Mesendoderm (in vitro differentiated cells): Measurements from ENCODE around the gene OLFML1.

Source experiments
- DNase-seq: peaks from one replicate; pipeline ENCODE4 v3.0.0; 2013
- H2AK5ac ChIP-seq: 2 replicates; pipeline ENCODE4 v1.6.1; 2013; ENCODE audit warnings: low read length, inconsistent platforms
- H2BK120ac ChIP-seq: 2 replicates; pipeline ENCODE4 v1.6.1; 2013; ENCODE audit warnings: low read depth, mild to moderate bottlenecking, low read length, moderate library complexity, mixed read lengths
- H2BK15ac ChIP-seq: replicated peaks from 2 replicates; pipeline ENCODE4 v1.6.1; 2013; ENCODE audit warnings: low read depth, mild to moderate bottlenecking, moderate library complexity
- H2BK5ac ChIP-seq: 2 replicates; pipeline ENCODE4 v1.6.1; 2013; ENCODE audit warnings: low read length, inconsistent platforms
- H3K18ac ChIP-seq: 2 replicates; pipeline ENCODE4 v1.6.1; 2013; ENCODE audit warnings: mild to moderate bottlenecking, low read length, mixed read lengths
- H3K23ac ChIP-seq: one replicate; pipeline ENCODE4 v1.6.1; 2013; ENCODE audit warnings: low read length
- H3K27ac ChIP-seq: 2 replicates; pipeline ENCODE4 v1.5.1; 2013; ENCODE audit warnings: low read depth, mild to moderate bottlenecking, inconsistent platforms, low read length, moderate library complexity
- H3K27me3 ChIP-seq: 2 replicates; pipeline ENCODE4 v1.6.1; 2013; ENCODE audit warnings: low read length, control low read depth, mild to moderate bottlenecking, inconsistent platforms; ENCODE audit not compliant: insufficient read depth, poor library complexity
- H3K36me3 ChIP-seq: 2 replicates; pipeline ENCODE4 v1.6.1; 2013; ENCODE audit warnings: low read length, inconsistent platforms; ENCODE audit not compliant: control insufficient read depth, insufficient read depth
- H3K4ac ChIP-seq: one replicate; pipeline ENCODE4 v1.6.1; 2013; ENCODE audit warnings: low read depth, mild to moderate bottlenecking, low read length, moderate library complexity
- H3K4me1 ChIP-seq: 2 replicates; pipeline ENCODE4 v1.6.1; 2013; ENCODE audit warnings: low read depth, low read length, inconsistent platforms; ENCODE audit not compliant: control insufficient read depth
- H3K4me2 ChIP-seq: 2 replicates; pipeline ENCODE4 v1.6.1; 2013; ENCODE audit warnings: low read length
- H3K4me3 ChIP-seq: 2 replicates; pipeline ENCODE4 v1.5.1; 2013; ENCODE audit warnings: mild to moderate bottlenecking, low read length
- H3K56ac ChIP-seq: one replicate; pipeline ENCODE4 v1.6.1; 2013; ENCODE audit warnings: low read length
- H3K79me1 ChIP-seq: 2 replicates; pipeline ENCODE4 v1.6.1; 2013; ENCODE audit warnings: low read length, inconsistent platforms
- H3K79me2 ChIP-seq: 2 replicates; pipeline ENCODE4 v1.6.1; 2013; ENCODE audit warnings: mild to moderate bottlenecking, low read length; ENCODE audit not compliant: control insufficient read depth, insufficient read depth
- H3K9ac ChIP-seq: 2 replicates; pipeline ENCODE4 v1.6.1; 2013; ENCODE audit warnings: low read length, inconsistent platforms
- H4K5ac ChIP-seq: one replicate; pipeline ENCODE4 v1.6.1; 2013; ENCODE audit warnings: low read length
- H4K8ac ChIP-seq: one replicate; pipeline ENCODE4 v1.6.1; 2013; ENCODE audit warnings: low read depth, mild to moderate bottlenecking, control low read depth, low read length, moderate library complexity
- WGBS: extraction: QIAGEN DNeasy Blood & Tissue Kit; methylation state at CpG from one replicate; pipeline ENCODE4 v1.1.7; 2013; ENCODE audit warnings: low lambda C conversion rate, missing lambda C conversion rate; ENCODE audit not compliant: insufficient coverage; ENCODE audit errors: extremely low coverage; 5-methylcytosine and 5-hydroxymethylcytosine counted together

OLFML1 gene

DNA sequence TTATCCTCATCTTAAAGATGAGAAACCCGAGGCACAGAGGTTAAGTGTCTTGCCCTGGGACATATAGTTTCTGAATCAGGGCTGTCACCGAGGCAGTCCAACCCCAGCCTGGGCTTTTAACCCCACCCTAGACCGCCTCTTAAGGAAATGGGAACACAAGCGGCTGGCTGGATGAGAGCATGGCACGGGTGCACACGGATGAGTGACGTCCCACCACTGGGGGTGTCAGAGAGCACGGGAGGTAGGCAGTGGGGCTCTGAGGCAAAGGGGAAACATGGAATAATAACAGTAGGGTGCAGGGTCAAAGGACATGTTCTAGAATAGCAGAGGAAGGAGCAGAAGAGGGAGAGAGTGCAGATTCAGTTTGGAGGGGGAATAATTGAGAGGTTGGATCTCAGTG is 50.8 kb downstream of the OLFML1 start:
- no peaks in the 10 kb centered on the region for H3K36me3 ChIP-seq
- no CpG with 5 or more reads among the region's 8 CpGs for WGBS

DNA sequence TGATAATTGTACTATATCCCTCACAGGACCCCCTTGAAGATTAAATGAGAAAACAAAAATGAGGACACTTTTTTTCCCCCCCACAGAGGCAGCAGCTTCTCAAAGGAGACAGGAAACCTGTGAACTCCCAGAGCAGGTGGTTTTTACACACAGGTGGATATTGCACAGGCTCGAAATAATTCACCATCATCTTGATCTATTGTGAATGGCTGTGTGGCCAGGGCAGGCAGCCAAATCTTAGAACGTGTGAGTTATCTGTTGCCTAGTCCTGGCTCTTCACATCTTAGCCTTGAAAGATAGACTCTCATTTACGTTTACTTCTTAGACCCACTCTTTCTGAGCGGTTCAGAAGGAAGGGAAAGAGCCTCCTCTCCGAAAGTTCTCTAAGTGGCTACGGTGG is 52.0 kb downstream of the OLFML1 start:
- Histone ChIP-seq H2BK15ac (no peak overlapping the region), H3K36me3 (no peaks in the 10 kb centered on the region), H3K27ac (no peak overlapping the region), H3K56ac (no peak overlapping the region), H3K4me3 (no peak overlapping the region), H2BK120ac (no peak overlapping the region), H4K5ac (no peak overlapping the region), H2AK5ac (no peak overlapping the region), H4K8ac (no peak overlapping the region), H3K23ac (no peak overlapping the region), H3K79me1 (no peaks in the 10 kb centered on the region), H2BK5ac (no peak overlapping the region), H3K27me3 (no peaks in the 10 kb centered on the region), H3K4ac (no peak overlapping the region), H3K4me1 (no peaks in the 10 kb centered on the region), H3K79me2 (no peaks in the 10 kb centered on the region), H3K9ac (no peak overlapping the region), H3K18ac (no peak overlapping the region), H3K4me2 (no peak overlapping the region)
- WGBS: no CpG with 5 or more reads among the region's 6 CpGs
- no peak for DNase-seq

More for the DNA sequence above, 50.8 kb downstream of the OLFML1 start:
- Histone ChIP-seq H3K4me3 (no peak overlapping the region), H2AK5ac (no peak overlapping the region), H3K9ac (no peak overlapping the region), H3K4me1 (no peaks in the 10 kb centered on the region), H3K27ac (no peak overlapping the region), H3K56ac (no peak overlapping the region), H3K4ac (no peak overlapping the region), H2BK15ac (no peak overlapping the region), H4K5ac (no peak overlapping the region), H2BK120ac (no peak overlapping the region), H3K4me2 (no peak overlapping the region), H3K79me2 (no peaks in the 10 kb centered on the region), H3K18ac (no peak overlapping the region), H3K23ac (no peak overlapping the region), H3K27me3 (no peaks in the 10 kb centered on the region), H4K8ac (no peak overlapping the region), H2BK5ac (no peak overlapping the region), H3K79me1 (no peaks in the 10 kb centered on the region)
- peak; percentile 34 for DNase-seq

DNA sequence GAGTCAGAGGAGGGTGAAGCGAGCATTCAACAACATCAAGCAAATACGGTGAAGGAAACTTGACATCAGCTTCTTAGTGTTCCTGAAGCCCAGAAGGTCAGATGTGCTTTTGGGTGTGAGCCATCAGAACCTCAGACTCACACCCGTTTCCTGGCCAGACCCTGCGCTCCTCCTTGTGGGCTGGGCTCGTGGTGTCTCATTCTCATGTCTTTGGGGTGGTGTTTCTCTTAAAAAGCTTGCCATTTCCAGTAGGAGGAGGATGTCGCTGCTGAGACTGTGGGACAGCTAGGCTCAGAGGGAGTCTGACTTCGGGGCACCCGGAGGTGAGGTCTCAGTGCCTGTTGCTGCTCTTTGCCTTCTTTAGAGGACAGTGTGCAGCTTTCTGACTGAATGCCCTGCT is 52.7 kb downstream of the OLFML1 start:
- Histone ChIP-seq H2BK5ac (no peak overlapping the region), H3K56ac (no peak overlapping the region), H3K23ac (no peak overlapping the region), H4K5ac (no peak overlapping the region), H2BK120ac (no peak overlapping the region), H3K4me1 (no peaks in the 10 kb centered on the region), H2BK15ac (no peak overlapping the region), H3K79me2 (no peaks in the 10 kb centered on the region), H3K18ac (no peak overlapping the region), H3K4me2 (no peak overlapping the region), H3K4ac (no peak overlapping the region), H2AK5ac (no peak overlapping the region), H3K9ac (no peak overlapping the region), H3K36me3 (no peaks in the 10 kb centered on the region), H3K4me3 (no peak overlapping the region), H4K8ac (no peak overlapping the region), H3K27me3 (no peaks in the 10 kb centered on the region), H3K27ac (no peak overlapping the region), H3K79me1 (no peaks in the 10 kb centered on the region)
- DNase-seq: no peak
- WGBS: no CpG with 5 or more reads among the region's 8 CpGs

DNA sequence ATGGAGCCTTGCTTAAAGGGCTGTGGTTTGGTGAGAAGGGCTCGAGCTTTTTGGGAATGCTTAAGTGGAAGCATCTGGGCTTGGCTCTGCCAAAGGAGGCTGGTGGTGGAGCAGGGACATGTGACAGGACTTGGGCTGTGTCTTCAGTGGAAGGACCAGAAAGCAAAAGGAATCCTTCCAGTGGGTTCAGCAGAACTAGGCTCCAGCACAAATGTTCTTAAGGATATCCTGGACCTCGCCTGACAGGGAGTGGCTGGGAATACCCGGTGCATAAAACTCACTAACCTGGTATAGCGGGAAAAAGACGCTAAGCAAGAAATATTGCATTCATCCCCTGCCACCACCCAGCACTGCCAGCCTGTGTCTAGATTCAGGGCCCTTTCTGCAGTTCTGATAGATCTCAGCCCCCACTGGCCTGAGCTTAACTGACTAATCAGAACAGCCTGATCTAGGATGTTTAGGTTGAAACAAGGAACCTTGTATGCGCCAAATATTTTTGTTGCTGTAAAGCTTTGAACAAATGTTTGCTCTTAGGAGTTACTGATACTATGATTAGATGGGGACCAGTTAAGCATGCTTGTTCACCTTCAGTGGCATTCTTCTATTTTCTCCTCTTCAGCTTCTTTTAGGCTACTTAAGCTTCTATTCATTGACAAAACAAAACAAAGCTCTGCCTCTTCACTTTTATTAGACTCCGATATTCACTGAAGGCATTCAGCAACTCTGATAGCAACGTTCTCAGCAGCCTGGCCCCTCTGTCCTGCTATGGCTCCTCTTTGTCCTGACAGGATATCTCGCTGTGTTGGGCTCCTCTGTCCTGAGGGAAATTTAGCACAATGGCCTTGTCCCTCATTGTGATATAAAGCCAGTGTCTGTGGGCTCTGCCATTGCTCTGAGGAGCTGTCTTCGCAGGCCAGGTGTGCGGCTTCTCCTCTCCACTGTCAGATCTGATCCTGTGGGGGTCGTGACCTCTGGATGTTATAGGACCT is 53.5 kb downstream of the OLFML1 start:
- Histone ChIP-seq H3K4me2 (no peak overlapping the region), H3K4ac (no peak overlapping the region), H3K36me3 (no peaks in the 10 kb centered on the region), H2BK120ac (no peak overlapping the region), H4K8ac (no peak overlapping the region), H3K4me3 (no peak overlapping the region), H3K79me2 (no peaks in the 10 kb centered on the region), H4K5ac (no peak overlapping the region), H2AK5ac (no peak overlapping the region), H3K27me3 (no peaks in the 10 kb centered on the region), H3K23ac (no peak overlapping the region), H2BK15ac (no peak overlapping the region), H3K56ac (no peak overlapping the region), H3K18ac (no peak overlapping the region), H3K4me1 (no peaks in the 10 kb centered on the region), H3K27ac (no peak overlapping the region), H3K9ac (no peak overlapping the region), H2BK5ac (no peak overlapping the region), H3K79me1 (no peaks in the 10 kb centered on the region)
- DNase-seq: no peak
- no CpG with 5 or more reads among the region's 12 CpGs for WGBS

DNA sequence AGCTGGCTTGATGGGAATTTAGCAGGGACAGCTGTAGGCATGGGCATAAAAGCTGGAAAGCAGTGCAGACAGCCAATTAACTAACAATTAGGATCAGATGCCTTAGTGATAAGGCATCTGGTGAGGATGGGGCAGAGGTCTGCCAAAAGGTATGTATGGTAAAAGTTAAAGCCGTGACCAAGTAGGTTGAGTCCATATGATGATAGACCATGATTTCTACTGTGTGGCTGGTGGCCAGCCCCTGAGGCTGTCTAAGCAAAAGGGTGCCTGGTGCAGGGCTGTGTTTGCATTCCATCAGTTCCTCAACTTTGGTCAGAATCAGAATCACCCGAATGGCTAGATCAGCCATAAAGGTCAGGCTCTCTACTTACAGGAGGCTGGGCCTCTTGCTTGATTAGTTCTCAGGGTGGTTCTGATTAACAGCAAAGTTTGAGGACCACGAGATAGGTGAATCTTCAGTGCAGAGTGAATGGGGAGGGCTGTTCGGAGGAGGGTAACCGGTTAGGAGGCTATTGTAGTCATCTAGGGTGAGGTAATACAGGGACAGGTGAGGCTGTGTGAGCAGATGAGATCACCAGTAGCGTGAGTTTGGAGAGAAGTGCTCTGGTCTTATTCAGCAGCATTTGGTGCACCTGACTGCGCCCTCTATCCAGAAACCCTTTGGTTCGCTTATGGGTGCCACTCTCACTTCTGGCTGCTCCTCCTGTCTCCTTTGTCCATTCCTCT is 55.7 kb downstream of the OLFML1 start:
- no peak overlapping the region for H2BK120ac ChIP-seq
- H3K9ac ChIP-seq: no peak overlapping the region
- H2AK5ac ChIP-seq: no peak overlapping the region
- no peak overlapping the region for H3K27ac ChIP-seq
- no peak overlapping the region for H3K4ac ChIP-seq
- peak; percentile 42 for DNase-seq
- H3K4me1 ChIP-seq: no peaks in the 10 kb centered on the region
- H3K27me3 ChIP-seq: no peaks in the 10 kb centered on the region
- no peak overlapping the region for H3K4me2 ChIP-seq
- no peak overlapping the region for H3K18ac ChIP-seq
- no peak overlapping the region for H3K4me3 ChIP-seq
- no peaks in the 10 kb centered on the region for H3K79me2 ChIP-seq
- no peak overlapping the region for H2BK15ac ChIP-seq
- no peak overlapping the region for H4K5ac ChIP-seq
- no peaks in the 10 kb centered on the region for H3K36me3 ChIP-seq
- H3K56ac ChIP-seq: no peak overlapping the region
- H3K23ac ChIP-seq: no peak overlapping the region
- no peaks in the 10 kb centered on the region for H3K79me1 ChIP-seq
- no peak overlapping the region for H2BK5ac ChIP-seq
- WGBS: no CpG with 5 or more reads among the region's 8 CpGs
- no peak overlapping the region for H4K8ac ChIP-seq
